ENCODE data around the gene KIF21B. TPM values are rescaled to one million over a fixed set of nuclear protein-coding genes. Genes with fewer than 3 reads are reported as not detected.

KIF21B gene
- total RNA-seq, 2 donors from 2014 or later, result 0.48 to 1.5 TPM

DNA sequence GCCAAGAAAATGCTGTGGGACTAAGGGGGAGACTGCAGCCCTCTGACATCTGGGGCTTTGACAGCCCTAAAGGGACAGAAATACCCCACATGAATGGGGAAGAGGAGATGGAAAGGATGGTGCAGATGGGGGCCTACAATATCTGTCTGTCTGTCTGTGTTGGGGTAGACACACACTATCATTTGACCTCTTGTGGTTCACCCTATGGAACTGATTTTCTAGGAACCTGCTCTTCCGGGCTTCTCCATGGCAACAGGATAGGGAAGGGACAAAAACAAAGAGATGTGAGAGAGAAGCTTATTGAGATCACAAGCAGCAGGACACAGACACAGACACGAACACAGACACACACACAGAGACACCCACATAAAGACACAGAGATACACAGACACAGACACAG lies 17.1 kb downstream of the KIF21B start:
- TF ChIP-seq, protein P1, sequence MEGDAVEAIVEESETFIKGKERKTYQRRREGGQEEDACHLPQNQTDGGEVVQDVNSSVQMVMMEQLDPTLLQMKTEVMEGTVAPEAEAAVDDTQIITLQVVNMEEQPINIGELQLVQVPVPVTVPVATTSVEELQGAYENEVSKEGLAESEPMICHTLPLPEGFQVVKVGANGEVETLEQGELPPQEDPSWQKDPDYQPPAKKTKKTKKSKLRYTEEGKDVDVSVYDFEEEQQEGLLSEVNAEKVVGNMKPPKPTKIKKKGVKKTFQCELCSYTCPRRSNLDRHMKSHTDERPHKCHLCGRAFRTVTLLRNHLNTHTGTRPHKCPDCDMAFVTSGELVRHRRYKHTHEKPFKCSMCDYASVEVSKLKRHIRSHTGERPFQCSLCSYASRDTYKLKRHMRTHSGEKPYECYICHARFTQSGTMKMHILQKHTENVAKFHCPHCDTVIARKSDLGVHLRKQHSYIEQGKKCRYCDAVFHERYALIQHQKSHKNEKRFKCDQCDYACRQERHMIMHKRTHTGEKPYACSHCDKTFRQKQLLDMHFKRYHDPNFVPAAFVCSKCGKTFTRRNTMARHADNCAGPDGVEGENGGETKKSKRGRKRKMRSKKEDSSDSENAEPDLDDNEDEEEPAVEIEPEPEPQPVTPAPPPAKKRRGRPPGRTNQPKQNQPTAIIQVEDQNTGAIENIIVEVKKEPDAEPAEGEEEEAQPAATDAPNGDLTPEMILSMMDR (IDR thresholded peaks at IDR 0.05), result no peak
- DNase-seq (ENCODE audit: low spot score), result no peak
- H3K36me3 ChIP-seq, result no peaks in the 10 kb centered on the region
- H3K27me3 ChIP-seq, result no peaks in the 10 kb centered on the region
- H3K4me1 ChIP-seq, result no peaks in the 10 kb centered on the region
- H3K4me3 ChIP-seq, result no peak overlapping the region
- H3K9me3 ChIP-seq, result no peaks in the 10 kb centered on the region
- no peak overlapping the region for H3K27ac ChIP-seq

DNA sequence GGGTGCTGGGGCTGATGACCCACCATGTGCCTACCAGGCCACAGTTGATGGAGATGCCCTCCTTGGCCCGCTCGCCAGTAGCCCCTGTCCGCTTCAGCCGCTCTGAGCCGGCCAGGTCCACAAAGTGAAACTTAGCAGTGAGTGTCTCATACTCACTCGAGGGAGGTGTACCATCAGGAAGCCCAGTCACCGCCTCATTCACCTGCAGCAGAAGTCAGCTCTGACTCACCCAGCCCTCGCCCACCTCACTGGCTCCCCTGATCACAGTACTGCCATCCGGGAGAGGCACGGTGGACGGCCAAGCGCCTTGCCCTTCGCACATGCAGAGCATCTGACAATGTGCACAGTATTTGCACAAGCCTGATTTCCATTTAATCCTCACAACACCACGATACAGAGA lies 18.8 kb downstream of the KIF21B start:
- Histone ChIP-seq H3K4me3 (no peak overlapping the region), H3K9me3 (no peaks in the 10 kb centered on the region), H3K4me1 (no peaks in the 10 kb centered on the region), H3K27ac (no peak overlapping the region), H3K36me3 (no peaks in the 10 kb centered on the region), H3K27me3 (no peaks in the 10 kb centered on the region)
- TF ChIP-seq, protein P1 (IDR thresholded peaks at IDR 0.05), result no peak
- DNase-seq (ENCODE audit: low spot score), result no peak

DNA sequence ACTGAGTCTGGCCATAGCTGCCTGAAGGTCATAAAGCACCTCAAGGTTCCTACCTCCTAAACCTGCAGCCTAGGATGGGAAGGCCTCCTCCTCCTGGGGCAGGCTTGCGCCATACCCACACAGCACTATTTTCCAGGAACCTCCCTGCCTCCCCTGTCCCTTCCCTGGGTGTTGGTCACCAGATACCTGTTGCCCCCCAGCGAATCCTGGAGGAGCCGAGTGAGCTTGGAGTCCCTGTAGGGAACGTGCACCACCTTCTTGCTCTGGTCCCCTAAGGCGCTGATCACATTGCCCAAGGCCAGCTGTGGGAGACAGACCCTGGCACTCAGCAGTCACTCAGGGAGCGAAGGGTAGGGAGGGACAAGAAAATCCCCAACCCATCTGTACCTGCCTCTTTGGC lies 19.4 kb downstream of the KIF21B start:
- Histone ChIP-seq H3K36me3 (no peaks in the 10 kb centered on the region), H3K27ac (no peak overlapping the region), H3K4me1 (no peaks in the 10 kb centered on the region), H3K4me3 (no peak overlapping the region), H3K27me3 (no peaks in the 10 kb centered on the region), H3K9me3 (no peaks in the 10 kb centered on the region)
- DNase-seq (ENCODE audit: low spot score), result no peak
- TF ChIP-seq, protein P1 (IDR thresholded peaks at IDR 0.05), result no peak

DNA sequence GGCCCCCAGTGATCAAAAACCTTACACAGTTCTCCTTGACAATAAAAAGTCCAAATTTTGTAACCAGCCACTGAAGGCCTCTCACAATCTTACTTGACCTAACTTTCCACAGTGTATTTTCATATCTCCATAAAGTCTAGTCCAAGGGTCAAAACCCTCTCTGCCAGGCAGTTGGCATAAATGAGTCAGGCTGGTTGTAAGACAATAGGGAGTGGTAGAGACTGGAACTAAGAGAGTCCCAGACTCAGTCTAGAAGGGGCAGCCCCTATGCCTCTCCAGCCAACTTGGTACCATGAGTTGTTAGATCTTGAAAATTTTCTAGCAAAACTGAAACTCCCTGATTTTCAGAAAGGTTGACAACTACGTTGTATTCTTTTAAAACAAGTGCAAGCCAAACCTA lies 21.0 kb downstream of the KIF21B start:
- Histone ChIP-seq H3K9me3 (no peaks in the 10 kb centered on the region), H3K4me3 (no peak overlapping the region), H3K27me3 (no peaks in the 10 kb centered on the region), H3K36me3 (no peaks in the 10 kb centered on the region), H3K4me1 (no peaks in the 10 kb centered on the region), H3K27ac (no peak overlapping the region)
- DNase-seq (ENCODE audit: low spot score), result no peak
- TF ChIP-seq, protein P1 (IDR thresholded peaks at IDR 0.05), result no peak

DNA sequence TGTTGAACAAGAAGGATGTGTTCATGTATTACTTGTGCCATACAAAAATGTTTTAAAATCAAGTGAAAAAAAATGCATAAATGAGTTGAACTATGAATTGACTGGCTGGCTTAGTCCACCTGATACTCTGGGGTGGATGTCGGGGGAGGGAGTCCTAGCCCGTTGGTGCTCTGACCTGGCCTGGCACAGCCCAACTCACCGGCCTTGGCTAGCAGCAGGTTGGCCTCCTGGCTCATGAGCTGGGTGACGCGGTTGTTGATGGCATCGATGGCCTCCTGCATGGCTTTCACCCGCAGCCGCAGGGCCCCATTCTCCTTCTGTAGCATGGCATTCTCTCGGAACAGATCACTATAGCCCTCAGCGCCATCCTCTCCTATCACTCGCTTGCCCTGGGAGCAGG lies 21.6 kb downstream of the KIF21B start:
- DNase-seq (ENCODE audit: low spot score), result no peak
- TF ChIP-seq, protein P1 (IDR thresholded peaks at IDR 0.05), result no peak

DNA sequence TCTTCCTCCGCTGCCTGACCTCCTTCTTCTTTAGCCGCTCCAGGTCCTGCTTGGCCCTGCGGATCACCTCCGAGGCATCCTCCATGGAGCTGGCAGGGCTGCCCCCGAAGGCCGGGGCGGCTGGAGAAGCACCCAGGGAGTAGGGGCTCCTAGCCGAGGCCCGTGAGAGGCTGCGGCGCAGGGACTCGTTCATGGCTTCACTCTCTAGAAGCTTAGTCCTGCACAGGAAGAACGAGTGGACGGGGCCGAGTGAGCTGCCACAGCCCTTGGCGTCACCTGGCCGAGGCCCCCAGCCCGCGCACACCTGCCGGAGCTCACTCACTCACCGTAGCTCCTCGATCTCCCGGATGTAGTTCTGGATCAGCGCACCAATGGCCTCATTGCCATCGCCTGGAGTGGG lies 23.1 kb downstream of the KIF21B start:
- Histone ChIP-seq H3K4me1 (no peaks in the 10 kb centered on the region), H3K9me3 (no peaks in the 10 kb centered on the region), H3K27me3 (no peaks in the 10 kb centered on the region), H3K4me3 (no peak overlapping the region), H3K27ac (no peak overlapping the region), H3K36me3 (no peaks in the 10 kb centered on the region)
- TF ChIP-seq, protein P1 (IDR thresholded peaks at IDR 0.05), result no peak
- DNase-seq (ENCODE audit: low spot score), result no peak

More for the DNA sequence above, 21.6 kb downstream of the KIF21B start:
- Histone ChIP-seq H3K9me3 (no peaks in the 10 kb centered on the region), H3K4me3 (no peak overlapping the region), H3K27ac (no peak overlapping the region), H3K27me3 (no peaks in the 10 kb centered on the region), H3K4me1 (no peaks in the 10 kb centered on the region), H3K36me3 (no peaks in the 10 kb centered on the region)
